ENCODE results near the gene EXD3.

Gene EXD3

DNA sequence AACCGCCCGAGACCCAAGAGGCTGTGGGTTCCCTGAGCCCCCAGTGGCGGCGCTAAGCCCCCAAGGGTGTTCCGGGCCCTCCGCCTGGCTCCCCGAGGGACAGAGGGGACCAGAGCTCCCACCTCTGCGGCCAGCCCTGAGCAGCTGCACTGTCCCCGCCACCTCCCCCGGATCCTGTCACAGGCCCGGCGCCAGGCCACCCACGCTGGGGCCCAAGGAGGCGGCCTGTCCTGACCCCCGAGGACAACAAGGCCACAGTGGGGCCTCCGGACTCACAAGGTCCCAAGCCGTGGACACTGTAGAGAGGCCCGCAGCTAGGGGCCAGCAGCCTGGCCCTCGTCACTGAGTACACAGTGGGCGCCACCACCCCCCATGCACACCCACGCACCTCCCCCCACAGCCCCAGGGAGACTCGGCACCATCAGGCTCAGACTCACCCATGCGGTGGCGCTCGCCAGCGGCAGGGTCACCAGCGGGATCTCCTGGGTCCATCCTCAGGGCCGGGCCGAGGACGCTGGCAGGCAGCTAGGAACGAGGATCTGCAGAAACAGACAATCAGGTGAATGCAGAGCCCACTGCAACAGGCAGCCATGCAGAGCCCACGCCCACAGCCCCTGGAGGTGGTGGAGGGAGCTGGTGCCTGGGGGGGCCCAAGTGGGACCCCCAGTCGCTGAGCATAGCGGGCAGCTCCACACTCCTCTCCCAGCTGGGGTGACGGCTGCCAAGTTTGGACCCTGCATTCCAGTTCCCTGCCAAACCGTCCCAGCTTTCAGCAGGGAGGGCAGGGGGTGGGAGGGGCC lies 27.9 kb downstream of the EXD3 start:
- Histone ChIP-seq H3K36me3 (ENCODE audit: control insufficient read depth in 2 of 2, insufficient read depth in 2 of 2, low read length in 2 of 2) (peaks cover 0 to 7% of the 10 kb centered on the region in 2 donors), H3K4me3 (ENCODE audit: low read length in 2 of 2) (no peak overlapping the region), H3K27me3 (ENCODE audit: control insufficient read depth in 1 of 2, insufficient read depth in 2 of 2, low read length in 2 of 2) (no peaks in the 10 kb centered on the region), H3K4me1 (ENCODE audit: control insufficient read depth, insufficient read depth, low read length) (no peaks in the 10 kb centered on the region), H3K9ac (ENCODE audit: low read length in 2 of 2) (no peak overlapping the region), H3K9me3 (ENCODE audit: control insufficient read depth in 2 of 2, low read length in 2 of 2) (peaks cover 0 to 4% of the 10 kb centered on the region in 2 donors), H3K27ac (ENCODE audit: low read length) (no peak overlapping the region)

DNA sequence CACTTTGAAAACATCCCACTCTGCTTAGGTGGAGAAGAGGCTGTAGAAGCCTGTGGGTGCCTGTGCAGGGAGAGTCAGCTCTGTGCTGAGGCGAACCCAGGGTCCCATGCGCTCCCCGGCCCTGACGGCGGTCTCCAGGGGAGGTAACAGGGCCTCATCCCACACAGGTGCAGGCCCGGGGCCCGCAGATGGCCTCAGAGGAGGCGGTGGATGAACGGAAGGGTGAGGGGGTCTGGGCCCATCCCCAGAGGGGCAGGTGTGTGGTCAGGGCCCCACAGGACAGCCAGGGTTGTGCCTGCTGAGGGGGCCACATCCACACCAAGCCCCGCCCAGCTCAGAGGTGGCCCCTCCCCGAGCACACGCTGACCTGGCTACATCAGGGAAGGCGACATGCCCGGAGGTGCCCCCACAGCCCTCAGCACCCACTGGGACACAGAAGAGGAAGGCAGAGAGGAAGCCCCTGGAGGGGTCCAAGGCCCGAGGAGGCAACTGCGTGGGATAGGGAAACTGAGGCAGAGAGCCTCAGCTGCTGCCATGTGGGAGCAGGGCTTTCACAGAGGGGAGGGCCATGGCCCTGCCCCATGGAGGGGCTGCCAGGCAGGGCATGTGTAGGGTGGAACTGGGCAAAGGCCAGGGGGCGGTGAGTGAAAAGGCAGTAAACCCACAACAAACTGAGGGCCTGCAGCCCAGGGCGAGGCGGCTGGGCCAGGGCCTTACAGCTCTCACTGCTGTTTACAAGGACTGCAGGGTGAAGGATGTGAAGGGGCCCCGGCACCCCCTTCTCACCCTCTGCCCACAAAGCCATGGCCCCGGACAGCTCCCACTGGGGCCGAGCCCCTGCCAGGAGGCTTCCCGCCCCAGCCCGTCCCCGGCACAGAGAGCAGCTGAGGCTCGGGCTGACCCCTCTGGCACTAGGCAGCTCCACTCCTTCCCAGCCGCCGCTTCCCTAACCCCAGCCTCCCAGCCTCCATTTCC lies 29.5 kb downstream of the EXD3 start:
- Histone ChIP-seq H3K9ac (ENCODE audit: low read length in 2 of 2) (no peak overlapping the region), H3K27me3 (ENCODE audit: control insufficient read depth in 1 of 2, insufficient read depth in 2 of 2, low read length in 2 of 2) (no peaks in the 10 kb centered on the region), H3K27ac (ENCODE audit: low read length) (no peak overlapping the region), H3K36me3 (ENCODE audit: control insufficient read depth in 2 of 2, insufficient read depth in 2 of 2, low read length in 2 of 2) (peaks cover 0 to 10% of the 10 kb centered on the region in 2 donors), H3K4me3 (ENCODE audit: low read length in 2 of 2) (no peak overlapping the region), H3K9me3 (ENCODE audit: control insufficient read depth in 2 of 2, low read length in 2 of 2) (peaks cover 0 to 4% of the 10 kb centered on the region in 2 donors), H3K4me1 (ENCODE audit: control insufficient read depth, insufficient read depth, low read length) (no peaks in the 10 kb centered on the region)

DNA sequence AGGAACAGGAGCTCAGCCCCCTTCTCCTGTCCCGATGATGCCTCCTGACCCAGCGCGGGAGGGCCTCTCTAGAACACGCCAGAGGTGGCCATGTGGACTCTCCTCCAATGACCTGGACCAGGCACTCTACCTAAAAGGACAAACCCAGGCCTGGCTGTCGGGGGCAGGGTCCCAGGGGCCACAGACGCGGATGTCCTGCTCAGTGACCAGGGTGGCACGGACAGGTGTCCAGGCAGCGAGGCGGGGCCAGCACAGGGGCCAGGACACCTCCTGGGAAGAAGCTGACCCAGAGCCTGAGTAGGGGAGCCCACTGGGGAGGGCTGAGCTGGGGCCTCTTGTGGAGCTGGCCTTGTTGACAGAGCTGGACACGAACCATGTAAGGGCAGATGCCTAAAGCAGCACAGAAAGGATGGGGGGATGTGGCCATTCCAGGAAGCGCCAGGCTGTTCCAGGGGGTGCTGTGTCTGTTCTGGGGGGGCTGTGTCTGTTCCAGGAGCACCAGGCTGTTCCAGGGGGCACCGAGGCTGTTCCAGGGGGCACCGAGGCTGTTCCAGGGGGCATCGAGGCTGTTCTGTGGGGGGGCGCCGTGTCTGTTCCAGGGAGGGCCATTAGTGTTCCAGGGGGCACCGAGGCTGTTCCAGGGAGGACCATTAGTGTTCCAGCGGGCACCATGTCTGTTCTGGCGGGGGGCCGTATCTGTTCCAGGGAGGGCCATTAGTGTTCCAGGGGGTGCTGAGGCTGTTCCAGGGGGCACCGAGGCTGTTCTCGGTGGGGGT lies 30.5 kb downstream of the EXD3 start:
- H3K27me3 ChIP-seq (ENCODE audit: control insufficient read depth in 1 of 2, insufficient read depth in 2 of 2, low read length in 2 of 2) = no peaks in the 10 kb centered on the region
- H3K9ac ChIP-seq (ENCODE audit: low read length in 2 of 2) = no peak overlapping the region
- H3K9me3 ChIP-seq (ENCODE audit: control insufficient read depth in 2 of 2, low read length in 2 of 2) = peaks cover 0 to 1% of the 10 kb centered on the region in 2 donors
- no peak overlapping the region for H3K4me3 ChIP-seq (ENCODE audit: low read length in 2 of 2)
- peaks cover 4% of the 10 kb centered on the region for H3K4me1 ChIP-seq (ENCODE audit: control insufficient read depth, insufficient read depth, low read length)
- H3K36me3 ChIP-seq (ENCODE audit: control insufficient read depth in 2 of 2, insufficient read depth in 2 of 2, low read length in 2 of 2) = peaks cover 0 to 8% of the 10 kb centered on the region in 2 donors
- no peak overlapping the region for H3K27ac ChIP-seq (ENCODE audit: low read length)

DNA sequence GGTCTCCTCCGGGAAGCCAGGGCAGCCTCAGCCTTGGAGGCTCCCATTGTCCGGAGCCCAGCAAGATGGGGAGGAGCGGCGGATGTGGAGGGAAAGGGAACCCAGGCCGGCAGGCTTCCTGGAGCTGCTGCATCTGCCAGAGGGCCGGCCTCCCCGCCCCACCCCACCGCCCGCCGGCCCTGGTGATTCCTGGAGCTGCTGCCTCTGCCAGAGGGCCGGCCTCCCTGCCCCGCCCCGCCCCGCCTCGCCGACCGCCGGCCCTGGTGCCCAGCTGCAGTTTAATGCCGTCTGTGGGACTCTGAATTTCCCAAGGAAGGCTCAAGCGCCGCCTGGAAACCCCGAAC lies 31.6 kb downstream of the EXD3 start:
- H3K27ac ChIP-seq (ENCODE audit: low read length) = no peak overlapping the region
- no peak overlapping the region for H3K9ac ChIP-seq (ENCODE audit: low read length in 2 of 2)
- H3K4me1 ChIP-seq (ENCODE audit: control insufficient read depth, insufficient read depth, low read length) = peaks cover 4% of the 10 kb centered on the region
- no peaks in the 10 kb centered on the region for H3K9me3 ChIP-seq (ENCODE audit: control insufficient read depth in 2 of 2, low read length in 2 of 2)
- no peaks in the 10 kb centered on the region for H3K27me3 ChIP-seq (ENCODE audit: control insufficient read depth in 1 of 2, insufficient read depth in 2 of 2, low read length in 2 of 2)
- no peak overlapping the region for H3K4me3 ChIP-seq (ENCODE audit: low read length in 2 of 2)
- H3K36me3 ChIP-seq (ENCODE audit: control insufficient read depth in 2 of 2, insufficient read depth in 2 of 2, low read length in 2 of 2) = peaks cover 0 to 5% of the 10 kb centered on the region in 2 donors

DNA sequence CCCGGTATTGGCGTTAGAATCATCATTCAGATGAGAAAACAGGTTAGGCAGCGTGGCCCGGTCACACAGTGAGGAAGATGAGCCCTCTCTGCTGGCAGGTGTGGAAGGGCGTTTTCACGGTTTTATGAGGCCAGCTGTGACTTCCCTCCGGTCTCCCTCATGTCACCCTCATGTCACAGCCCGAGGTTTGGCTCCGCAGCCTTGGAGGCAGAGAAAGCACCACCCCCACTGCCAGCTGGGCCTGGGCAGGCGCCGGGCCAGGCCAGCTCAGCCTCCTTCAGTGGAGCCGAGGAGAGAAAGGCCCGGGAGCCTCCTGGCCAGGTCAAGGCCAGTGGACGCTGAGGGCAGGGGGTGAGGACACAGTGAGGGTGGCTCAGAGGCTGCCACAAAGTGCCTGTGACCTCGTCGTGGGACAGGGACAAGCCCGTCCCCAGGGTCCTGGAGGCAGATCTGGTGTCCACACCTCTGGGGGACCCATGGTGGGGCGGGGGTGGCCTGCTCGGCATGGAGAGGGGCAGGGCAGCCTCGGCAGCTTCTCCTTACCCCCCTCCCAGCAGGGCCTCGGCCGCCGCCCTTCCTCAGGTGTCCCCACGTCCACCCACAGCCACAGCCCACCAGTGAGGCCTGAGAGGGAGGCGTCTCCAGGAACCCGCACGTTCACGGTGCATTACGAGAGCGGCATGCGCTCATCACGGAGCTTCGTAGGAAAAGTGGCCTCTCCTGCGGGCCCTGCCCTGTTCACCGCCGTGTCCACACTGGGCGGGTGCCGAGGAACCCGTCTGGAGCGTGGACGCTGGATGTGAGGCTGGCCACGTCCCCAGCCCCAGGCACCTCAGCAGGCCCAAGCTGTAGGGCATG lies 32.2 kb downstream of the EXD3 start:
- no peaks in the 10 kb centered on the region for H3K9me3 ChIP-seq (ENCODE audit: control insufficient read depth in 2 of 2, low read length in 2 of 2)
- H3K27me3 ChIP-seq (ENCODE audit: control insufficient read depth in 1 of 2, insufficient read depth in 2 of 2, low read length in 2 of 2) = no peaks in the 10 kb centered on the region
- no peak overlapping the region for H3K9ac ChIP-seq (ENCODE audit: low read length in 2 of 2)
- H3K27ac ChIP-seq (ENCODE audit: low read length) = no peak overlapping the region
- peaks cover 4% of the 10 kb centered on the region for H3K4me1 ChIP-seq (ENCODE audit: control insufficient read depth, insufficient read depth, low read length)
- H3K4me3 ChIP-seq (ENCODE audit: low read length in 2 of 2) = no peak overlapping the region
- peaks cover 0 to 5% of the 10 kb centered on the region in 2 donors for H3K36me3 ChIP-seq (ENCODE audit: control insufficient read depth in 2 of 2, insufficient read depth in 2 of 2, low read length in 2 of 2)

- peaks cover 4% of the 10 kb centered on the region for H3K4me1 ChIP-seq (ENCODE audit: control insufficient read depth, insufficient read depth, low read length)
- H3K27me3 ChIP-seq (ENCODE audit: control insufficient read depth in 1 of 2, insufficient read depth in 2 of 2, low read length in 2 of 2) = no peaks in the 10 kb centered on the region
- no peak overlapping the region for H3K4me3 ChIP-seq (ENCODE audit: low read length in 2 of 2)
- H3K9me3 ChIP-seq (ENCODE audit: control insufficient read depth in 2 of 2, low read length in 2 of 2) = no peaks in the 10 kb centered on the region
- no peak overlapping the region for H3K9ac ChIP-seq (ENCODE audit: low read length in 2 of 2)
- peaks cover 0 to 5% of the 10 kb centered on the region in 2 donors for H3K36me3 ChIP-seq (ENCODE audit: control insufficient read depth in 2 of 2, insufficient read depth in 2 of 2, low read length in 2 of 2)
- H3K27ac ChIP-seq (ENCODE audit: low read length) = no peak overlapping the region
Measured at GRCh38 chr9:137389428-137389746, 33.6 kb downstream of the EXD3 start.

- H3K27ac ChIP-seq (ENCODE audit: low read length) = no peak overlapping the region
- H3K4me3 ChIP-seq (ENCODE audit: low read length in 2 of 2) = no peak overlapping the region
- H3K4me1 ChIP-seq (ENCODE audit: control insufficient read depth, insufficient read depth, low read length) = peaks cover 4% of the 10 kb centered on the region
- no peaks in the 10 kb centered on the region for H3K9me3 ChIP-seq (ENCODE audit: control insufficient read depth in 2 of 2, low read length in 2 of 2)
- H3K27me3 ChIP-seq (ENCODE audit: control insufficient read depth in 1 of 2, insufficient read depth in 2 of 2, low read length in 2 of 2) = no peaks in the 10 kb centered on the region
- H3K9ac ChIP-seq (ENCODE audit: low read length in 2 of 2) = no peak overlapping the region
- H3K36me3 ChIP-seq (ENCODE audit: control insufficient read depth in 2 of 2, insufficient read depth in 2 of 2, low read length in 2 of 2) = peaks cover 0 to 5% of the 10 kb centered on the region in 2 donors
Measured at GRCh38 chr9:137388589-137389427, 34.2 kb downstream of the EXD3 start.

DNA sequence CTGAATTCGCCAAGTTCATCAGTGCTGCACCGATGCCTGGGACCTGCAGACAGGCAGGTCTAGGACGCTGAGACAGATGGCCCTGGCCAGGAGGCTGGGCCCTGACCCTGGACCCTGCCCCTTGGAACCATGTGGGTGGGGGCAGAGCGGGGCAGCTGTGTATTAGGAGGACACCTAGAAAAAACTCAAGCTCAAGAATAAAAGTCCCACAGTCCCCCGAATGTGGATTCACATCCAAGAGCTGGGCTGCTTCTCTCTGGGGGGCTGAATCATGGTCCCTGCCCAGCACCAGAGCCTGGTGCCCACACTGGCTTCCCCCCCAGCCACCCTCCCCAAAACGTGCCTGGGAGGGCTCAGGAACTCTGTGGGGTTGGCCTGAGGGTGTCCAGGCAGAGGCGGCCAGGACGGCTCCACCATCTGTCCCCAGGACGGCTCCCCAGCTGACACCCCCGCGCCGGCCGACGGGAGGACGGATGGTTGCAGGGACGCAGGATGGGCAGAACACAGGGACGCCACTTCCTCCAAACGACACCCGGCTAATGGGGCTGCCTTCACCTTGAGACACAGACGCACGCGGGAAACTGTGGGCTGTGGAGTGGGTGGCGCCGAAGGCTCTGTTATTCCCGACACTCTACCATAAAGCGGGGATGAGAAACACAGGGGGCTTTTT lies 34.9 kb downstream of the EXD3 start:
- peaks cover 0 to 5% of the 10 kb centered on the region in 2 donors for H3K36me3 ChIP-seq (ENCODE audit: control insufficient read depth in 2 of 2, insufficient read depth in 2 of 2, low read length in 2 of 2)
- no peak overlapping the region for H3K27ac ChIP-seq (ENCODE audit: low read length)
- peaks cover 4% of the 10 kb centered on the region for H3K4me1 ChIP-seq (ENCODE audit: control insufficient read depth, insufficient read depth, low read length)

More for the DNA sequence above, 34.9 kb downstream of the EXD3 start:
- Histone ChIP-seq H3K4me3 (ENCODE audit: low read length in 2 of 2) (no peak overlapping the region), H3K9me3 (ENCODE audit: control insufficient read depth in 2 of 2, low read length in 2 of 2) (no peaks in the 10 kb centered on the region), H3K9ac (ENCODE audit: low read length in 2 of 2) (no peak overlapping the region), H3K27me3 (ENCODE audit: control insufficient read depth in 1 of 2, insufficient read depth in 2 of 2, low read length in 2 of 2) (no peaks in the 10 kb centered on the region)
